A549 (cell line): ENCODE data around the gene SALL4. TPM values are rescaled to one million over a fixed set of nuclear protein-coding genes. Genes with fewer than 3 reads are reported as not detected.

Experiments
- ATAC-seq, 2 experiments: fragments of 200-7000 bp in 1 of 2; fragments of >200 bp in 1 of 2; cut with Nextera tagmentation in 1 of 2; cut with Tn5 transposase in 1 of 2; 3 replicates each; pipeline versions ENCODE4 v1.8.0 to v1.9.1; 2018 to 2020; ENCODE audit warnings: mild to moderate bottlenecking in 1 of 2, moderate library complexity in 1 of 2
- CTCF ChIA-PET: fragments of 300-600 bp; sonication (Branson Sonifier 250); formaldehyde crosslinking; extraction: SDS; loops from one replicate; lab custom pipeline; 2021; ENCODE audit warnings: antibody characterized with exemption, inconsistent platforms; lab: Yijun Ruan, JAX
- POLR2A ChIA-PET: fragments of 350-600 bp; formaldehyde crosslinking; extraction: SDS; loops from one replicate; lab custom pipeline; 2021; ENCODE audit warnings: antibody characterized with exemption, inconsistent platforms; lab: Yijun Ruan, JAX
- DNase-seq, 2 experiments: peaks; one replicate each; pipeline versions ENCODE4 v3.0.0 to v3.0.0-alpha.2; 2011 to 2016; ENCODE audit warnings: low read depth in 1 of 2, low spot score in 1 of 2
- FAIRE-seq: peaks from 2 replicates; lab custom pipeline; 2011; peaks lifted over from hg19 to GRCh38; lab: Jason Lieb, UNC
- H3K27ac ChIP-seq, 2 experiments: fragments of >200 bp; sonication (Bioruptor Twin); formaldehyde crosslinking; 3 replicates each; pipeline ENCODE4 v1.5.1; 2016 to 2017
- H3K4me1 ChIP-seq: fragments of >200 bp; sonication (Bioruptor Twin); formaldehyde crosslinking; 3 replicates; pipeline ENCODE4 v1.6.1; 2016
- H3K4me2 ChIP-seq: fragments of >200 bp; sonication (Bioruptor Twin); formaldehyde crosslinking; 3 replicates; pipeline ENCODE4 v1.6.1; 2016
- H3K4me3 ChIP-seq: fragments of >200 bp; sonication (Bioruptor Twin); formaldehyde crosslinking; 3 replicates; pipeline ENCODE4 v1.5.1; 2016
- H3K9me3 ChIP-seq: fragments of >200 bp; sonication (Bioruptor Twin); formaldehyde crosslinking; 3 replicates; pipeline ENCODE4 v1.6.1; 2016
- BHLHE40 ChIP-seq: IDR thresholded peaks from 2 replicates; pipeline ENCODE4 v1.6.1; 2012; ENCODE audit warnings: low read depth, low read length, inconsistent platforms
- CHD4 ChIP-seq: fragments of 200-600 bp; sonication (generic); IDR thresholded peaks from 2 replicates; pipeline ENCODE4 v1.6.1; 2016; ENCODE audit warnings: antibody characterized with exemption, mild to moderate bottlenecking, borderline replicate concordance
- EHMT2 ChIP-seq: fragments of 200-600 bp; sonication (generic); IDR thresholded peaks from 2 replicates; pipeline ENCODE4 v1.6.1; 2016; ENCODE audit warnings: antibody characterized with exemption, low read depth, mild to moderate bottlenecking, moderate library complexity
- HDAC2 ChIP-seq: fragments of 200-600 bp; sonication (generic); IDR thresholded peaks from 2 replicates; pipeline ENCODE4 v1.6.1; 2016
- NPAS2 ChIP-seq: fragments of 250-450 bp; sonication (Bioruptor Pico); IDR thresholded peaks from 2 replicates; pipeline ENCODE4 v1.8.0; 2022; ENCODE audit warnings: mild to moderate bottlenecking, moderate library complexity, borderline replicate concordance
- PHF8 ChIP-seq: fragments of 200-600 bp; sonication (generic); IDR thresholded peaks from 2 replicates; pipeline ENCODE4 v1.6.1; 2016; ENCODE audit warnings: low read depth, mild to moderate bottlenecking, antibody characterized with exemption, moderate library complexity, borderline replicate concordance
- POLR2A ChIP-seq: IDR thresholded peaks from 2 replicates; pipeline ENCODE4 v1.6.1; 2012; ENCODE audit warnings: mild to moderate bottlenecking, low read length
- RARB ChIP-seq: fragments of 250-450 bp; sonication (Bioruptor Pico); IDR thresholded peaks from 2 replicates; pipeline ENCODE4 v1.8.0; 2021; ENCODE audit warnings: mild to moderate bottlenecking, moderate library complexity
- RNF2 ChIP-seq: fragments of 200-600 bp; sonication (generic); IDR thresholded peaks from 2 replicates; pipeline ENCODE4 v1.6.1; 2016; ENCODE audit warnings: low read depth, mild to moderate bottlenecking, antibody characterized with exemption, moderate library complexity, borderline replicate concordance
- TFCP2L1 ChIP-seq: fragments of 250-450 bp; sonication (Bioruptor Pico); IDR thresholded peaks from 2 replicates; pipeline ENCODE4 v1.5.0; 2021; ENCODE audit warnings: mild to moderate bottlenecking
- ZC3H11A ChIP-seq: fragments of 450-650 bp; IDR thresholded peaks from 2 replicates; pipeline ENCODE4 v1.6.1; 2014; ENCODE audit warnings: antibody characterized with exemption, mild to moderate bottlenecking
- ZFP36 ChIP-seq: fragments of 450-650 bp; IDR thresholded peaks from 2 replicates; pipeline ENCODE4 v1.6.1; 2014; ENCODE audit warnings: borderline replicate concordance; ENCODE audit not compliant: partially characterized antibody
- ZNF302 ChIP-seq: fragments of 250-450 bp; sonication (Bioruptor Pico); IDR thresholded peaks from 2 replicates; pipeline ENCODE4 v1.9.0; 2021; ENCODE audit warnings: inconsistent platforms, mild to moderate bottlenecking, moderate library complexity
- WGBS: methylation state at CpG from one replicate; pipeline ENCODE4 v1.1.6; 2017; ENCODE audit errors: missing lambda C conversion rate; 5-methylcytosine and 5-hydroxymethylcytosine counted together
- polyA plus RNA-seq, 4 experiments: library from polyadenylated mRNA; depleted of rRNA in 3 of 4; stranded (reverse); fragments of >200 nt; fragmentation: RNase III in 1 of 4; extraction: RNeasy Plus Mini Kit Qiagen cat#74134 plus additional on column Dnase treatment in 1 of 4; gene quantifications; 2 replicates in 3 of 4; 3 replicates in 1 of 4; pipeline ENCODE4 v1.2.3, GENCODE V29; 2011 to 2017
- TF ChIP-seq, protein P1 (sequence below): fragments of 200-600 bp; sonication (generic); IDR thresholded peaks from 2 replicates; pipeline ENCODE4 v1.6.1; 2016; ENCODE audit warnings: antibody characterized with exemption, mild to moderate bottlenecking, moderate library complexity
- TF ChIP-seq, protein P2 (sequence below): fragments of 450-650 bp; IDR thresholded peaks from 2 replicates; pipeline ENCODE4 v1.6.1; 2014; ENCODE audit warnings: antibody characterized with exemption
- TF ChIP-seq, protein P3 (sequence below): fragments of >200 bp; sonication (Bioruptor Twin); formaldehyde crosslinking; IDR thresholded peaks from 2 replicates; pipeline ENCODE4 v1.6.1; 2016
- TF ChIP-seq, protein P4 (sequence below): IDR thresholded peaks from 2 replicates; pipeline ENCODE4 v1.6.1; 2012
- TF ChIP-seq, protein P5 (sequence below): fragments of 250-450 bp; sonication (Bioruptor Pico); IDR thresholded peaks from 2 replicates; pipeline ENCODE4 v1.5.0; 2021; ENCODE audit warnings: mild to moderate bottlenecking, moderate library complexity, borderline replicate concordance
- TF ChIP-seq, protein P6 (sequence below): IDR thresholded peaks from 2 replicates; pipeline ENCODE4 v1.6.1; 2012
- TF ChIP-seq, protein P7 (sequence below): fragments of 150-350 bp; IDR thresholded peaks from 2 replicates; pipeline ENCODE4 v1.6.1; 2014; ENCODE audit warnings: low read depth, mild to moderate bottlenecking, low read length

The SALL4 gene
- polyA plus RNA-seq, 2 of the 4 experiments (the other 2 are of a cell fraction): 2.3 to 7.6 TPM

DNA sequence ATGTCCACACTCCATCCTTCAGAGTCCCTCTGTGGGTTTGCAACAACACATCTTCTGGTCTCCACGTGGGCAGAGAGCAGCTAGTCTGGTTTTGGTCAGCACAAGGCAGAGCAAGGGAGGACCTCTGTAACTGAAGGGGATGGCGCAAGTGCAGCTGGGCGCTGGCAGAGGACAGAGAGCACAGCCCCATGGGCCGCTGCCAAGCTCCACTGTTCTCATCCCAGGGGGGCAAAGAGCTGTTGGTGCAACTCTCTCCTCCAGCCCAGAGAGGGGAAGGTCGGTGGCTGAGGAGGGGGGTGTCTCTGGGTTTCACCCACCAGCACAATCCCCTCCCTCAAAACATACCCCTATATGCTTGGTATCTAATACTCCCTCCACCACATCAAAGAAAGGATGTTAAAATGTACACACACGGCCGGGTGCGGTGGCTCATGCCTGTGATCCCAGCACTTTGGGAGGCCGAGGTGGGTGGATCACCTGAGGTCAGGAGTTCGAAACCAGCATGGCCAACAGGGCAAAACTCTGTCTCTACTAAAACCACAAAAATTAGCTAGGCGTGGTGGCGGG, 43.3 kb downstream of the SALL4 start:
- DNase-seq (no peak), FAIRE-seq (no peak), ATAC-seq (peak in 1 of 2 experiments; percentile 24; a peak in 1 of 6 replicates)
- Histone ChIP-seq H3K4me1 (peaks cover 25% of the 10 kb centered on the region), H3K4me3 (no peak overlapping the region), H3K27ac (peak overlapping the region; percentile 26 to 64; a peak in 4 of 6 replicates), H3K4me2 (no peak overlapping the region), H3K9me3 (no peaks in the 10 kb centered on the region)
- TF ChIP-seq RARB (CRISPR knock-in tag): no peak
- TF ChIP-seq CHD4: no peak
- no peak for TF ChIP-seq ZC3H11A
- TF ChIP-seq, protein P1, sequence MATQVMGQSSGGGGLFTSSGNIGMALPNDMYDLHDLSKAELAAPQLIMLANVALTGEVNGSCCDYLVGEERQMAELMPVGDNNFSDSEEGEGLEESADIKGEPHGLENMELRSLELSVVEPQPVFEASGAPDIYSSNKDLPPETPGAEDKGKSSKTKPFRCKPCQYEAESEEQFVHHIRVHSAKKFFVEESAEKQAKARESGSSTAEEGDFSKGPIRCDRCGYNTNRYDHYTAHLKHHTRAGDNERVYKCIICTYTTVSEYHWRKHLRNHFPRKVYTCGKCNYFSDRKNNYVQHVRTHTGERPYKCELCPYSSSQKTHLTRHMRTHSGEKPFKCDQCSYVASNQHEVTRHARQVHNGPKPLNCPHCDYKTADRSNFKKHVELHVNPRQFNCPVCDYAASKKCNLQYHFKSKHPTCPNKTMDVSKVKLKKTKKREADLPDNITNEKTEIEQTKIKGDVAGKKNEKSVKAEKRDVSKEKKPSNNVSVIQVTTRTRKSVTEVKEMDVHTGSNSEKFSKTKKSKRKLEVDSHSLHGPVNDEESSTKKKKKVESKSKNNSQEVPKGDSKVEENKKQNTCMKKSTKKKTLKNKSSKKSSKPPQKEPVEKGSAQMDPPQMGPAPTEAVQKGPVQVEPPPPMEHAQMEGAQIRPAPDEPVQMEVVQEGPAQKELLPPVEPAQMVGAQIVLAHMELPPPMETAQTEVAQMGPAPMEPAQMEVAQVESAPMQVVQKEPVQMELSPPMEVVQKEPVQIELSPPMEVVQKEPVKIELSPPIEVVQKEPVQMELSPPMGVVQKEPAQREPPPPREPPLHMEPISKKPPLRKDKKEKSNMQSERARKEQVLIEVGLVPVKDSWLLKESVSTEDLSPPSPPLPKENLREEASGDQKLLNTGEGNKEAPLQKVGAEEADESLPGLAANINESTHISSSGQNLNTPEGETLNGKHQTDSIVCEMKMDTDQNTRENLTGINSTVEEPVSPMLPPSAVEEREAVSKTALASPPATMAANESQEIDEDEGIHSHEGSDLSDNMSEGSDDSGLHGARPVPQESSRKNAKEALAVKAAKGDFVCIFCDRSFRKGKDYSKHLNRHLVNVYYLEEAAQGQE: no peak
- TF ChIP-seq NPAS2 (CRISPR knock-in tag): no peak
- TF ChIP-seq, protein P2, sequence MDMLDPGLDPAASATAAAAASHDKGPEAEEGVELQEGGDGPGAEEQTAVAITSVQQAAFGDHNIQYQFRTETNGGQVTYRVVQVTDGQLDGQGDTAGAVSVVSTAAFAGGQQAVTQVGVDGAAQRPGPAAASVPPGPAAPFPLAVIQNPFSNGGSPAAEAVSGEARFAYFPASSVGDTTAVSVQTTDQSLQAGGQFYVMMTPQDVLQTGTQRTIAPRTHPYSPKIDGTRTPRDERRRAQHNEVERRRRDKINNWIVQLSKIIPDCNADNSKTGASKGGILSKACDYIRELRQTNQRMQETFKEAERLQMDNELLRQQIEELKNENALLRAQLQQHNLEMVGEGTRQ: no peak
- TF ChIP-seq, protein P3, sequence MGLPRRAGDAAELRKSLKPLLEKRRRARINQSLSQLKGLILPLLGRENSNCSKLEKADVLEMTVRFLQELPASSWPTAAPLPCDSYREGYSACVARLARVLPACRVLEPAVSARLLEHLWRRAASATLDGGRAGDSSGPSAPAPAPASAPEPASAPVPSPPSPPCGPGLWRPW: no peak
- TF ChIP-seq EHMT2: no peak
- TF ChIP-seq BHLHE40: no peak
- TF ChIP-seq RNF2: no peak
- TF ChIP-seq ZNF302: no peak
- WGBS: 81% methylated on average over 8 of the region's 12 CpGs
- CTCF ChIA-PET: interaction anchor here (1.3 to 1.6 kb wide), 2 partner anchors 8 to 58 kb away, joined by 6 read pairs; partner anchors contain the start of gene ATP9A
- POLR2A ChIA-PET: interaction anchor here (1.3 kb wide), 1 partner anchor 8 kb away, joined by 4 read pairs; no protein-coding TSS in a partner anchor

DNA sequence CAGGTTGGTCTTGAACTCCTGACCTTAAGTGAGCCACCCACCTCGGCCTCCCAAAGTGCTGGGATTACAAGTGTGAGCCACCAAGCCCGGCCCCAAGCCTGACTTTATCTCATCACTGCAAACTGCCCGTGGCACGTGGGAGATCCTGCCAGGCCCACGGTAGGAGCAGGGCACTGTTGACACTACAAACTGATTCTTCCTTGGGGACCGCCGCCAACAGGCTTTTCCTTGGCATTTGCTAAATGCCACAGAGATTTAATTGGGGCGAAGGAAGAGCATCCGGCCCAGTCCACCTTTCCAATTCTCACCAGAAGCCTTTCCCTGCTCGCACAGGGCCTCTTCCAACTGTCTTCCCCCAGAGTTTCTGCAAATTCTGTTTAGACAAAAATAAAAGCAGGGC, 45.1 kb downstream of the SALL4 start:
- no peak for ATAC-seq

More for the DNA sequence above, 45.1 kb downstream of the SALL4 start:
- H3K27ac ChIP-seq: peak overlapping the region; percentile 18 to 45; a peak in 3 of 6 replicates
- TF ChIP-seq, protein P4, sequence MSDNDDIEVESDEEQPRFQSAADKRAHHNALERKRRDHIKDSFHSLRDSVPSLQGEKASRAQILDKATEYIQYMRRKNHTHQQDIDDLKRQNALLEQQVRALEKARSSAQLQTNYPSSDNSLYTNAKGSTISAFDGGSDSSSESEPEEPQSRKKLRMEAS: no peak
- TF ChIP-seq, protein P5, sequence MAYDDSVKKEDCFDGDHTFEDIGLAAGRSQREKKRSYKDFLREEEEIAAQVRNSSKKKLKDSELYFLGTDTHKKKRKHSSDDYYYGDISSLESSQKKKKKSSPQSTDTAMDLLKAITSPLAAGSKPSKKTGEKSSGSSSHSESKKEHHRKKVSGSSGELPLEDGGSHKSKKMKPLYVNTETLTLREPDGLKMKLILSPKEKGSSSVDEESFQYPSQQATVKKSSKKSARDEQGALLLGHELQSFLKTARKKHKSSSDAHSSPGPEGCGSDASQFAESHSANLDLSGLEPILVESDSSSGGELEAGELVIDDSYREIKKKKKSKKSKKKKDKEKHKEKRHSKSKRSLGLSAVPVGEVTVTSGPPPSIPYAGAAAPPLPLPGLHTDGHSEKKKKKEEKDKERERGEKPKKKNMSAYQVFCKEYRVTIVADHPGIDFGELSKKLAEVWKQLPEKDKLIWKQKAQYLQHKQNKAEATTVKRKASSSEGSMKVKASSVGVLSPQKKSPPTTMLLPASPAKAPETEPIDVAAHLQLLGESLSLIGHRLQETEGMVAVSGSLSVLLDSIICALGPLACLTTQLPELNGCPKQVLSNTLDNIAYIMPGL (CRISPR knock-in tag): no peak
- TF ChIP-seq TFCP2L1 (CRISPR knock-in tag) (no peak), HDAC2 (no peak), ZFP36 (no peak), POLR2A (no peak), PHF8 (no peak)
- TF ChIP-seq, protein P6, sequence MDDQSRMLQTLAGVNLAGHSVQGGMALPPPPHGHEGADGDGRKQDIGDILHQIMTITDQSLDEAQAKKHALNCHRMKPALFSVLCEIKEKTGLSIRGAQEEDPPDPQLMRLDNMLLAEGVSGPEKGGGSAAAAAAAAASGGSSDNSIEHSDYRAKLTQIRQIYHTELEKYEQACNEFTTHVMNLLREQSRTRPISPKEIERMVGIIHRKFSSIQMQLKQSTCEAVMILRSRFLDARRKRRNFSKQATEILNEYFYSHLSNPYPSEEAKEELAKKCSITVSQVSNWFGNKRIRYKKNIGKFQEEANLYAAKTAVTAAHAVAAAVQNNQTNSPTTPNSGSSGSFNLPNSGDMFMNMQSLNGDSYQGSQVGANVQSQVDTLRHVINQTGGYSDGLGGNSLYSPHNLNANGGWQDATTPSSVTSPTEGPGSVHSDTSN: no peak
- TF ChIP-seq, protein P7, sequence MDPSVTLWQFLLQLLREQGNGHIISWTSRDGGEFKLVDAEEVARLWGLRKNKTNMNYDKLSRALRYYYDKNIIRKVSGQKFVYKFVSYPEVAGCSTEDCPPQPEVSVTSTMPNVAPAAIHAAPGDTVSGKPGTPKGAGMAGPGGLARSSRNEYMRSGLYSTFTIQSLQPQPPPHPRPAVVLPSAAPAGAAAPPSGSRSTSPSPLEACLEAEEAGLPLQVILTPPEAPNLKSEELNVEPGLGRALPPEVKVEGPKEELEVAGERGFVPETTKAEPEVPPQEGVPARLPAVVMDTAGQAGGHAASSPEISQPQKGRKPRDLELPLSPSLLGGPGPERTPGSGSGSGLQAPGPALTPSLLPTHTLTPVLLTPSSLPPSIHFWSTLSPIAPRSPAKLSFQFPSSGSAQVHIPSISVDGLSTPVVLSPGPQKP: no peak
- TF ChIP-seq, protein P2: no peak
- TF ChIP-seq, all 56 proteins: peak for 0
- WGBS: 79% methylated on average over 10 of the region's 10 CpGs
- DNase-seq (no peak), FAIRE-seq (no peak)
- Histone ChIP-seq H3K4me1 (peaks cover 35% of the 10 kb centered on the region), H3K9me3 (no peaks in the 10 kb centered on the region), H3K4me3 (no peak overlapping the region), H3K4me2 (no peak overlapping the region)
- CTCF ChIA-PET: no interaction called here
- POLR2A ChIA-PET: no interaction called here
